DOHH2 (cell line): ENCODE data around the gene TANGO2.

ENCODE experiments used
- H3F3A ChIP-seq: fragments of 200-600 bp; sonication (generic), shearing (Covaris generic); 2 replicates; pipeline ENCODE4 v1.6.0; 2016; ENCODE audit warnings: antibody characterized with exemption, mild to moderate bottlenecking; ENCODE audit not compliant: control insufficient read depth, insufficient read depth
- H3K27ac ChIP-seq: fragments of 200-600 bp; sonication (generic); 2 replicates; pipeline ENCODE4 v1.5.1; 2014; ENCODE audit warnings: low read depth, mild to moderate bottlenecking, low read length, moderate library complexity
- H3K27me3 ChIP-seq: fragments of 200-600 bp; sonication (generic); 2 replicates; pipeline ENCODE4 v1.6.1; 2014; ENCODE audit warnings: mild to moderate bottlenecking, low read length, mixed read lengths; ENCODE audit not compliant: control insufficient read depth
- H3K36me3 ChIP-seq: fragments of 200-600 bp; sonication (generic); 2 replicates; pipeline ENCODE4 v1.6.1; 2014; ENCODE audit warnings: mild to moderate bottlenecking, low read length, moderate library complexity, mixed read lengths; ENCODE audit not compliant: control insufficient read depth
- H3K4me1 ChIP-seq: fragments of 200-600 bp; sonication (generic); 2 replicates; pipeline ENCODE4 v1.6.1; 2014; ENCODE audit warnings: mild to moderate bottlenecking, low read length, mixed read lengths; ENCODE audit not compliant: control insufficient read depth
- H3K4me2 ChIP-seq: fragments of 200-600 bp; sonication (generic); 2 replicates; pipeline ENCODE4 v1.6.0; 2014; ENCODE audit warnings: mild to moderate bottlenecking, low read length, moderate library complexity
- H3K4me3 ChIP-seq: fragments of 200-600 bp; sonication (generic); 2 replicates; pipeline ENCODE4 v1.5.1; 2014; ENCODE audit warnings: mild to moderate bottlenecking, low read length, mixed read lengths
- H3K79me2 ChIP-seq: fragments of 200-600 bp; sonication (generic); 2 replicates; pipeline ENCODE4 v1.6.1; 2014; ENCODE audit warnings: mild to moderate bottlenecking, low read length, mixed read lengths; ENCODE audit not compliant: control insufficient read depth
- H3K9me2 ChIP-seq: fragments of 200-600 bp; sonication (generic); replicated peaks from 2 replicates; pipeline ENCODE4 v1.6.1; 2014; ENCODE audit warnings: mild to moderate bottlenecking, low read length, mixed read lengths; ENCODE audit not compliant: control insufficient read depth
- H3K9me3 ChIP-seq: fragments of 200-600 bp; sonication (generic); 2 replicates; pipeline ENCODE4 v1.6.1; 2014; ENCODE audit warnings: antibody characterized with exemption, low read length, mixed read lengths; ENCODE audit not compliant: control insufficient read depth, insufficient read depth
- H4K20me1 ChIP-seq: fragments of 200-600 bp; sonication (generic); 2 replicates; pipeline ENCODE4 v1.6.0; 2014; ENCODE audit warnings: low read depth, mild to moderate bottlenecking, antibody characterized with exemption, low read length, moderate library complexity; ENCODE audit not compliant: control insufficient read depth, insufficient read depth
- CTCF ChIP-seq: fragments of 200-600 bp; sonication (generic); IDR thresholded peaks from one replicate; pipeline ENCODE4 v1.5.1; 2014; ENCODE audit warnings: antibody characterized with exemption, mild to moderate bottlenecking, low read depth, low read length; ENCODE audit not compliant: poor library complexity, severe bottlenecking
- EZH2phosphoT487 ChIP-seq: fragments of 200-600 bp; sonication (generic); IDR thresholded peaks from 2 replicates; pipeline ENCODE4 v1.6.1; 2017; ENCODE audit warnings: borderline replicate concordance, mild to moderate bottlenecking, antibody characterized with exemption, low read length, moderate library complexity, mixed read lengths

Gene TANGO2

DNA sequence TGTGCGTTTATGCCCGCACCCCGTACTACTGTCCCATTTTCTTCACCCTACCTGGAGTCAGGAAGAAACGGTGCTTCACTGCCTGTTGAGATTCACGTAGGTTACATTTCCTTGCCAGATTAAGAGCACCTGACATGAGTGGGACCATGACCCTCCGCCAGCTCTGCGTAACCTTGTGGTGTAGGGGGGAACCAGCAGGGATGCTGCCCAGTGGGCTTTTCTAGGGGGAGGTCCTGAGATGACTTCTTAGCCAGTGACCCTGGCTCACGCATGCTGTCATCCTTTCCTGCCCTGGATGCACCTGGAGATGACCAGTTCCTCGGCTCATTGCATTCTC, 3.3 kb upstream of the TANGO2 start:
- H3K4me3 ChIP-seq = no peak overlapping the region
- H4K20me1 ChIP-seq = 0 out of 2 replicates have a peak, but pooled peaks cover 3% of the 10 kb centered on the region
- TF ChIP-seq CTCF (no peak), EZH2phosphoT487 (no peak)
- H3K9me3 ChIP-seq = no peaks in the 10 kb centered on the region
- no peaks in the 10 kb centered on the region for H3K9me2 ChIP-seq
- no peaks in the 10 kb centered on the region for H3F3A ChIP-seq
- peaks cover 16% of the 10 kb centered on the region for H3K79me2 ChIP-seq
- peak overlapping the region; percentile 78 for H3K4me2 ChIP-seq
- peaks cover 4% of the 10 kb centered on the region; the same call in 1 of the 2 replicates for H3K36me3 ChIP-seq
- H3K4me1 ChIP-seq = peaks cover 31% of the 10 kb centered on the region
- no peak overlapping the region for H3K27ac ChIP-seq
- H3K27me3 ChIP-seq = peaks cover 37% of the 10 kb centered on the region

- TF ChIP-seq CTCF (no peak), EZH2phosphoT487 (no peak)
- no peak overlapping the region for H3K4me3 ChIP-seq
- no peaks in the 10 kb centered on the region for H3F3A ChIP-seq
- 0 out of 2 replicates have a peak, but pooled peaks cover 3% of the 10 kb centered on the region for H4K20me1 ChIP-seq
- peaks cover 4% of the 10 kb centered on the region; the same call in 1 of the 2 replicates for H3K36me3 ChIP-seq
- no peaks in the 10 kb centered on the region for H3K9me3 ChIP-seq
- peaks cover 20% of the 10 kb centered on the region for H3K79me2 ChIP-seq
- H3K4me1 ChIP-seq = peaks cover 35% of the 10 kb centered on the region
- H3K27ac ChIP-seq = no peak overlapping the region
- no peak overlapping the region for H3K4me2 ChIP-seq
- H3K9me2 ChIP-seq = no peaks in the 10 kb centered on the region
- H3K27me3 ChIP-seq = peaks cover 37% of the 10 kb centered on the region
These were observed 2.9 kb upstream of the TANGO2 start for GRCh38 chr22:20018001-20018400.

DNA sequence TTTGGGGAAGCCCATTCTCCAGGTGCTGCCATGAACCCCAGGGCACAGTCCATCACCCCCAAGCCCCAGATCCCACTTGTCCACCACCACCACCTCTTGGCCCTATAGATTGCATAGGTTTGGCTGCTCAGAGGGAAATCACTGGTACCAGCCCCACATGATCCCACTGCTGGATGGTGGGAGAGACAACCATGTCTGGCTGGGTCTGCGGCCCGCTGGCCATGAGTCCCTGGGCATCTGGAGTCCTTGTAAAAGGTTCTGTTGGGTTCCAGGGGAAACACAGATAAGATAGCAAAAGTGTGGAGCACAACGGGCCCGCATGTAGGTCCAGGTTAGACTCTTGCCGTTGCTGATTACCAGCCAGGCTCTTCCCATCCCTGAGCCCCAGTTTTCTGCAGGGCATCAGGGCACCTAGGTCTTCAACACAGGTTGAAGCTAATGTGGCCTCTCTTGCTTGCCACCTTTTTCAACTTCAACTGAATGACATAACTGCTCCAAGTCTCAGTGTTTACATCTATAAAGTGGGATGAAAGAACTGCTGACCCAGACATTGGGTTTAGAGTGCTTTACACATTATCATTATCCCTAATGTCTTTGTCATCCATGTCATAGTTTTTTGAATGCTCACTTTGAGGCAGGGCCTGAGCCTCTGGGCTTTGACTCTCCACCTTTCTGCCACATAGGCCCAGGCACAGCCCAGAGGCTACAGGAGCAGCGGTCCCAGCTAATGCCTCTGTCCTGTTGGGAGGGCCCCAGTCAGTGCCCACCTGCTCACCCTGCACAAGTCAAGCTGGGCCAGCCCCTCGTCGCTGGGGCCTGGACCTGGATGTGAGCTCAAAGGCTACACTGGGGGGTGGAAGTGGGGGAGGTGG, 1.0 kb upstream of the TANGO2 start:
- TF ChIP-seq CTCF = no peak
- no peak for TF ChIP-seq EZH2phosphoT487
- H3K36me3 ChIP-seq = peaks cover 4% of the 10 kb centered on the region; the same call in 1 of the 2 replicates
- H3K79me2 ChIP-seq = peaks cover 34% of the 10 kb centered on the region
- 0 out of 2 replicates have a peak overlapping the region, but pooled peaks have one; percentile 13 for H3K27ac ChIP-seq
- no peaks in the 10 kb centered on the region for H3K9me2 ChIP-seq
- peaks cover 38% of the 10 kb centered on the region for H3K4me1 ChIP-seq
- H3K27me3 ChIP-seq = peaks cover 31% of the 10 kb centered on the region
- H3K9me3 ChIP-seq = no peaks in the 10 kb centered on the region
- peak overlapping the region; percentile 88 for H3K4me3 ChIP-seq
- peak overlapping the region; percentile 97 for H3K4me2 ChIP-seq
- peaks cover 10% of the 10 kb centered on the region; the same call in 1 of the 2 replicates for H4K20me1 ChIP-seq
- H3F3A ChIP-seq = no peaks in the 10 kb centered on the region
